Nephron progenitor cell (in vitro differentiated cells): Measurements from ENCODE around the gene SLC43A2.
A peak's percentile ranks its signal among the peaks of the same experiment; 100 is the strongest.

Source experiments
- DNase-seq: peaks from one replicate; pipeline ENCODE4 v3.0.0; 2021
- H3K27ac Mint-ChIP-seq: 2 replicates; pipeline ENCODE4 v1.8.0; 2021; ENCODE audit warnings: mild to moderate bottlenecking, moderate library complexity, mixed read lengths
- H3K27me3 Mint-ChIP-seq: 2 replicates; pipeline ENCODE4 v1.8.0; 2021; ENCODE audit warnings: mild to moderate bottlenecking, low read depth, mixed read lengths; ENCODE audit not compliant: poor library complexity
- H3K36me3 Mint-ChIP-seq: 2 replicates; pipeline ENCODE4 v1.8.0; 2021; ENCODE audit warnings: low read depth, mixed read lengths
- H3K4me1 Mint-ChIP-seq: 2 replicates; pipeline ENCODE4 v1.8.0; 2021; ENCODE audit warnings: mixed read lengths
- H3K4me3 Mint-ChIP-seq: 2 replicates; pipeline ENCODE4 v1.8.0; 2021; ENCODE audit warnings: mild to moderate bottlenecking, moderate library complexity, mixed read lengths
- H3K9me3 Mint-ChIP-seq: 2 replicates; pipeline ENCODE4 v1.8.0; 2021; ENCODE audit warnings: mild to moderate bottlenecking, moderate library complexity, mixed read lengths
- CTCF ChIP-seq: fragments of 200-600 bp; sonication (generic); IDR thresholded peaks from 2 replicates; pipeline ENCODE4 v1.5.0; 2021; ENCODE audit warnings: antibody characterized with exemption

The SLC43A2 gene

GRCh38 chr17:1643999-1644492, 15.4 kb upstream of the SLC43A2 start:
- Mint-ChIP-seq H3K27ac (no peak overlapping the region), H3K36me3 (no peaks in the 10 kb centered on the region), H3K4me1 (peaks cover 51% of the 10 kb centered on the region), H3K9me3 (no peaks in the 10 kb centered on the region), H3K27me3 (peaks cover 55% of the 10 kb centered on the region), H3K4me3 (peak overlapping the region; percentile 82)
- no peak for TF ChIP-seq CTCF
- DNase-seq, result peak; percentile 9

GRCh38 chr17:1643293-1643998, 14.8 kb upstream of the SLC43A2 start:
- peak; percentile 69 for DNase-seq
- Mint-ChIP-seq H3K27ac (no peak overlapping the region), H3K4me3 (no peak overlapping the region), H3K36me3 (no peaks in the 10 kb centered on the region), H3K9me3 (no peaks in the 10 kb centered on the region), H3K4me1 (peaks cover 57% of the 10 kb centered on the region), H3K27me3 (peaks cover 55% of the 10 kb centered on the region)
- TF ChIP-seq CTCF, result no peak

GRCh38 chr17:1641065-1641403, 12.4 kb upstream of the SLC43A2 start:
- DNase-seq, result no peak
- Mint-ChIP-seq H3K27me3 (peaks cover 41% of the 10 kb centered on the region), H3K36me3 (no peaks in the 10 kb centered on the region), H3K4me1 (peaks cover 52% of the 10 kb centered on the region), H3K9me3 (no peaks in the 10 kb centered on the region), H3K4me3 (no peak overlapping the region), H3K27ac (no peak overlapping the region)
- TF ChIP-seq CTCF, result no peak

GRCh38 chr17:1640329-1641064, 11.9 kb upstream of the SLC43A2 start:
- Mint-ChIP-seq H3K4me1 (peaks cover 47% of the 10 kb centered on the region), H3K36me3 (no peaks in the 10 kb centered on the region), H3K27me3 (peaks cover 41% of the 10 kb centered on the region), H3K4me3 (no peak overlapping the region), H3K9me3 (no peaks in the 10 kb centered on the region), H3K27ac (no peak overlapping the region)
- TF ChIP-seq CTCF, result no peak
- no peak for DNase-seq

GRCh38 chr17:1639549-1640180, 11.0 kb upstream of the SLC43A2 start:
- no peak for TF ChIP-seq CTCF
- H3K27ac Mint-ChIP-seq, result no peak overlapping the region
- H3K27me3 Mint-ChIP-seq, result peaks cover 32% of the 10 kb centered on the region
- no peak overlapping the region for H3K4me3 Mint-ChIP-seq
- DNase-seq, result peak; percentile 27
- peaks cover 39% of the 10 kb centered on the region for H3K4me1 Mint-ChIP-seq
- no peaks in the 10 kb centered on the region for H3K36me3 Mint-ChIP-seq
- no peaks in the 10 kb centered on the region for H3K9me3 Mint-ChIP-seq
